Measurements from ENCODE around the gene MSRB2.

DNA sequence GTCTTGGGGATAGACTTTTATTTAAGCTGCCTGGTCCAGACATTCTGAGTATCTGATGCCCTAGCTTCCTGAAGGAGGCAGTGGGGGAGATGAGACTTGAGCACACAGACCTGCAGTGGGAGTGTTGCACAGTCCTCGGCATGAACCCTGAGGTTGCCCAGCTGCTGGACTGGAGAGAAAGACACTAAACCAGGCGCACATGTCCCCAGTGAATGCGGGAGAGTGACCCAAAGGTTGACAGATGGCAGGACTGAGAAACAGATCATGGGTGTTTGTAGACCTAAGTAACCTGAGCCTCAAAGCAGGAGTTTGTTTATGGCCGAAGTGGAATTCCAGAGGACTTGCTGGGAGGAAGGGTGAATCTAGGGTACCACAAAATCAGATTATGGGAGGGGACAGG is 15.7 kb upstream of the MSRB2 start:
- no peak for TF ChIP-seq POLR2A (IDR thresholded peaks at IDR 0.05; ENCODE audit: low read length)
- TF ChIP-seq GATA1 (IDR thresholded peaks at IDR 0.05; ENCODE audit: low read depth, low read length), result no peak
